Measurements from ENCODE around the gene PLEKHO2. TPM values are rescaled to one million over a fixed set of nuclear protein-coding genes. Genes with fewer than 3 reads are reported as not detected.

Gene PLEKHO2
- total and polyA plus RNA-seq, 2 of the 13 experiments (the other 11 are each of a cell fraction or from before 2014, with no cell fraction given) = 3.8 to 4.8 TPM

DNA sequence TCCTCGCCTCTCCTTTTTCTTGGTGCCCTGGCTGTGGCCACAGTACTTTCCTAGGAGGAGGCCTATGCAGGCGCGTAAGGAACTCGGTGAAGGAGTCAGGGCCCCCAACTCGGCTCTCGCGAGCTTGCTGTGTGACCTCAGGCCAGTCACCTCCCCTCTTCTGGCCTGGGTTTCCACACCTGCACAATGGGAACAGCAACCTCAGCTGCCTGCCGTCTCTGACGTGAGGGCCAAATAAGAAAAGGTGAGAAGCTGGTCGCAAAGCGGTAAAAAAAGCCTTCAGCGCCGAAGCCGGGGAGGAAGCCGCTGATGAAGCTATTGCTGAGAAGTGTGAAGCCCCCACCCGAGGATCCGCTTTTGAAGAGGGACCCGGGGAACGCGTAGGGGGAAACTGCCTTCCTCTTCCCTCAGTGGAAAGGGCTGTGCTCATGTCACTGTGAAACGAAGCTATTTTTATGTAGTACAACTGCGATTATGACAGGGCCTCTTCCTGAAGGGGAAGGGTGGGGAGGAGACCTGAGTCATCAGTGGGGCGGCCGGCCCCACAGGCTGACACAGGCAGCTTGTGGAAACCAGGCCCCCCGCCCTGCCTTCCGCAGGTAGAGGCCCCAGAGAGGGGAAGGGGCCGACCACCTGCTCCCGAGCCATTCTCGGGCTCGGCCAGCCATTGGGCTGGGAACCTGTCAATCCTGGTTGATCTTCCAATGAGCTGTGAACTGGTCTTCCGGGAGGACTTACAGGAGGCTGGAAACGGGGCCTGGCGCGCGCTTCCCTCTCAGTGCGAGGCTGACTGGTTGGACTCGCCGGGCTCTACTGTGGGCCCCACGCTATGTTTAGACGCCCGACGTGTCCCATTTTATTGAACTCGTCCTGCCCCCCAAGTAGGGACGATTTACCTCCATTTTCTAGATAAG, 52.0 kb downstream of the PLEKHO2 start (continued):
- TF ChIP-seq FOXM1 (CRISPR knock-in tag; IDR thresholded peaks at IDR 0.05) (no peak), GATAD2A (CRISPR knock-in tag; IDR thresholded peaks at IDR 0.05) (0 out of 2 replicates have a peak, but pooled peaks have one; percentile 25), ZBTB46 (CRISPR knock-in tag; IDR thresholded peaks at IDR 0.05; ENCODE audit: borderline replicate concordance) (no peak), RNF2 (conservative IDR thresholded peaks at IDR 0.05; ENCODE audit: low read depth) (0 out of 2 replicates have a peak, but pooled peaks have one; percentile 29), POLR2G (IDR thresholded peaks at IDR 0.05; ENCODE audit: low read depth, low read length) (peak; percentile 69), ISL2 (CRISPR knock-in tag; IDR thresholded peaks at IDR 0.05) (no peak), CREM (IDR thresholded peaks at IDR 0.05) (peak; percentile 44; the same call in 1 of the 2 replicates), CREM (CRISPR knock-in tag; IDR thresholded peaks at IDR 0.05) (no peak), CHD2 (IDR thresholded peaks at IDR 0.05; ENCODE audit: low read depth, low read length) (no peak), ZNF136 (CRISPR knock-in tag; IDR thresholded peaks at IDR 0.05; ENCODE audit: low read depth) (no peak), ZNF577 (CRISPR knock-in tag; IDR thresholded peaks at IDR 0.05; ENCODE audit: borderline replicate concordance, low read depth) (no peak), MLX (CRISPR knock-in tag; IDR thresholded peaks at IDR 0.05) (no peak), SIX1 (CRISPR knock-in tag; IDR thresholded peaks at IDR 0.05; ENCODE audit: borderline replicate concordance) (no peak), ZNF580 (CRISPR knock-in tag; IDR thresholded peaks at IDR 0.05; ENCODE audit: borderline replicate concordance, low read depth) (no peak), CREB1 (IDR thresholded peaks at IDR 0.05) (no peak), CREB1 (CRISPR knock-in tag; IDR thresholded peaks at IDR 0.05) (peak; percentile 77), RBM39 (IDR thresholded peaks at IDR 0.05; ENCODE audit: low read depth, low read length, poor library complexity, severe bottlenecking) (peak; percentile 44)
- TF ChIP-seq, protein P1, sequence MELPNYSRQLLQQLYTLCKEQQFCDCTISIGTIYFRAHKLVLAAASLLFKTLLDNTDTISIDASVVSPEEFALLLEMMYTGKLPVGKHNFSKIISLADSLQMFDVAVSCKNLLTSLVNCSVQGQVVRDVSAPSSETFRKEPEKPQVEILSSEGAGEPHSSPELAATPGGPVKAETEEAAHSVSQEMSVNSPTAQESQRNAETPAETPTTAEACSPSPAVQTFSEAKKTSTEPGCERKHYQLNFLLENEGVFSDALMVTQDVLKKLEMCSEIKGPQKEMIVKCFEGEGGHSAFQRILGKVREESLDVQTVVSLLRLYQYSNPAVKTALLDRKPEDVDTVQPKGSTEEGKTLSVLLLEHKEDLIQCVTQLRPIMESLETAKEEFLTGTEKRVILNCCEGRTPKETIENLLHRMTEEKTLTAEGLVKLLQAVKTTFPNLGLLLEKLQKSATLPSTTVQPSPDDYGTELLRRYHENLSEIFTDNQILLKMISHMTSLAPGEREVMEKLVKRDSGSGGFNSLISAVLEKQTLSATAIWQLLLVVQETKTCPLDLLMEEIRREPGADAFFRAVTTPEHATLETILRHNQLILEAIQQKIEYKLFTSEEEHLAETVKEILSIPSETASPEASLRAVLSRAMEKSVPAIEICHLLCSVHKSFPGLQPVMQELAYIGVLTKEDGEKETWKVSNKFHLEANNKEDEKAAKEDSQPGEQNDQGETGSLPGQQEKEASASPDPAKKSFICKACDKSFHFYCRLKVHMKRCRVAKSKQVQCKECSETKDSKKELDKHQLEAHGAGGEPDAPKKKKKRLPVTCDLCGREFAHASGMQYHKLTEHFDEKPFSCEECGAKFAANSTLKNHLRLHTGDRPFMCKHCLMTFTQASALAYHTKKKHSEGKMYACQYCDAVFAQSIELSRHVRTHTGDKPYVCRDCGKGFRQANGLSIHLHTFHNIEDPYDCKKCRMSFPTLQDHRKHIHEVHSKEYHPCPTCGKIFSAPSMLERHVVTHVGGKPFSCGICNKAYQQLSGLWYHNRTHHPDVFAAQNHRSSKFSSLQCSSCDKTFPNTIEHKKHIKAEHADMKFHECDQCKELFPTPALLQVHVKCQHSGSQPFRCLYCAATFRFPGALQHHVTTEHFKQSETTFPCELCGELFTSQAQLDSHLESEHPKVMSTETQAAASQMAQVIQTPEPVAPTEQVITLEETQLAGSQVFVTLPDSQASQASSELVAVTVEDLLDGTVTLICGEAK (IDR thresholded peaks at IDR 0.05) = no peak
- TF ChIP-seq, protein P1 (CRISPR knock-in tag; IDR thresholded peaks at IDR 0.05) = no peak
